PC-9 (cell line): Measurements from ENCODE around the gene ASB10.

ENCODE experiments used
- EZH2 ChIP-seq: fragments of 200-600 bp; sonication (generic); IDR thresholded peaks from 2 replicates; pipeline ENCODE4 v1.8.0; 2017; ENCODE audit warnings: antibody characterized with exemption, low read depth
- TF ChIP-seq, protein P1 (sequence below): fragments of 200-600 bp; sonication (generic); conservative IDR thresholded peaks from 2 replicates; pipeline ENCODE4 v1.6.1; 2017; ENCODE audit warnings: mixed run types, antibody characterized with exemption, mild to moderate bottlenecking, moderate library complexity

DNA sequence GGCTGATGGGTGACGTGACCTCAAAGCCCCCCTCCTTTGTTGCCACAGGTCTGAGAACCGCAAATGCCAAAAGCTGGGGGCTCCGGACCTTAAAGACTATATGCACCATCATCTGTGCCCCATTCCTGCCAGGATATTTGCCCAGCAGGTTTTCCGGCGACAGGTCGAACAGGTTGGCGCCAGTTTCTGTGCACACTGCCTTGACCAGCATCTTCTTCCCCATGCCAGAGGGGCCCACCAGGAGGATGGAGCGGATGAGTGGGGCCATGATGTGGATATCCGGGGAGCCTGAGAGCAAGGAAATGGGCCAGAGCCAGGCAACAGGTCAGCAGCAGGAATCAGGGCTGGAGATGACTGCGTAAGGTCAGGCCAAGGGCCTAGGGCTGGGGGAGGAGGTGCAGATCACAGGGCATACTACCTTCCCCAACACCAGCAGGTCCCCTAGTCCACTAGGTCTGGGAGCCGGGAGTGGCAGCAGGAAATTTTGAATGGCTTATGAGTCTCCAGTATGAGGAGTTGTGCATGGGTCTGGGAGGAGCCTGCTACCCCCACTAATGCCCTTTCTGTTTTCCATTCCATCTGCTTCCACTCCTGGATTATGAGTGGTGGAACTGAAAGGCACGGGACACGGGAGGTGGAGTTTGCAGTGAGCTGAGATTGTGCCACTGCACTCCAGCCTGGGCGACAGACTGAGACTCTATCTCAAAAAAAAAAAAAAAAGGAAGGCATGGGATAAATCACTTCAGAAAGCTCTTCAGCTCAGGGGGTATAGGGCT is 6.3 kb upstream of the ASB10 start:
- TF ChIP-seq, protein P1, sequence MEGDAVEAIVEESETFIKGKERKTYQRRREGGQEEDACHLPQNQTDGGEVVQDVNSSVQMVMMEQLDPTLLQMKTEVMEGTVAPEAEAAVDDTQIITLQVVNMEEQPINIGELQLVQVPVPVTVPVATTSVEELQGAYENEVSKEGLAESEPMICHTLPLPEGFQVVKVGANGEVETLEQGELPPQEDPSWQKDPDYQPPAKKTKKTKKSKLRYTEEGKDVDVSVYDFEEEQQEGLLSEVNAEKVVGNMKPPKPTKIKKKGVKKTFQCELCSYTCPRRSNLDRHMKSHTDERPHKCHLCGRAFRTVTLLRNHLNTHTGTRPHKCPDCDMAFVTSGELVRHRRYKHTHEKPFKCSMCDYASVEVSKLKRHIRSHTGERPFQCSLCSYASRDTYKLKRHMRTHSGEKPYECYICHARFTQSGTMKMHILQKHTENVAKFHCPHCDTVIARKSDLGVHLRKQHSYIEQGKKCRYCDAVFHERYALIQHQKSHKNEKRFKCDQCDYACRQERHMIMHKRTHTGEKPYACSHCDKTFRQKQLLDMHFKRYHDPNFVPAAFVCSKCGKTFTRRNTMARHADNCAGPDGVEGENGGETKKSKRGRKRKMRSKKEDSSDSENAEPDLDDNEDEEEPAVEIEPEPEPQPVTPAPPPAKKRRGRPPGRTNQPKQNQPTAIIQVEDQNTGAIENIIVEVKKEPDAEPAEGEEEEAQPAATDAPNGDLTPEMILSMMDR, result no peak
- TF ChIP-seq EZH2, result no peak
